Renal cortical epithelial cell (primary cell): ENCODE measurements around the gene ZNF335. TPM values are rescaled to one million over a fixed set of nuclear protein-coding genes. Genes with fewer than 3 reads are reported as not detected.
A peak's percentile ranks its signal among the peaks of the same experiment; 100 is the strongest.
"Not testable (repeated sequence)": the region's sequence is repeated elsewhere in the genome, so short reads cannot be mapped to it uniquely, and the experiment has no call there.

ENCODE experiments used
- DNase-seq: peaks from one replicate; pipeline ENCODE4 v3.0.0-alpha.2; 2011; ENCODE audit warnings: low read depth
- total RNA-seq: library from RNA; depleted of rRNA; stranded (reverse); fragments of >200 nt; gene quantifications from 2 replicates; pipeline ENCODE4 v1.2.3, GENCODE V29; 2014

The ZNF335 gene
- total RNA-seq, 1 donor from 2014 or later: 16.1 TPM

GRCh38 chr20:45972500-45973183 is 639 bp upstream of the ZNF335 start:
- DNase-seq: peak; percentile 85

- DNase-seq: no peak
These were observed 653 bp downstream of the ZNF335 start for GRCh38 chr20:45971425-45971674.

DNA sequence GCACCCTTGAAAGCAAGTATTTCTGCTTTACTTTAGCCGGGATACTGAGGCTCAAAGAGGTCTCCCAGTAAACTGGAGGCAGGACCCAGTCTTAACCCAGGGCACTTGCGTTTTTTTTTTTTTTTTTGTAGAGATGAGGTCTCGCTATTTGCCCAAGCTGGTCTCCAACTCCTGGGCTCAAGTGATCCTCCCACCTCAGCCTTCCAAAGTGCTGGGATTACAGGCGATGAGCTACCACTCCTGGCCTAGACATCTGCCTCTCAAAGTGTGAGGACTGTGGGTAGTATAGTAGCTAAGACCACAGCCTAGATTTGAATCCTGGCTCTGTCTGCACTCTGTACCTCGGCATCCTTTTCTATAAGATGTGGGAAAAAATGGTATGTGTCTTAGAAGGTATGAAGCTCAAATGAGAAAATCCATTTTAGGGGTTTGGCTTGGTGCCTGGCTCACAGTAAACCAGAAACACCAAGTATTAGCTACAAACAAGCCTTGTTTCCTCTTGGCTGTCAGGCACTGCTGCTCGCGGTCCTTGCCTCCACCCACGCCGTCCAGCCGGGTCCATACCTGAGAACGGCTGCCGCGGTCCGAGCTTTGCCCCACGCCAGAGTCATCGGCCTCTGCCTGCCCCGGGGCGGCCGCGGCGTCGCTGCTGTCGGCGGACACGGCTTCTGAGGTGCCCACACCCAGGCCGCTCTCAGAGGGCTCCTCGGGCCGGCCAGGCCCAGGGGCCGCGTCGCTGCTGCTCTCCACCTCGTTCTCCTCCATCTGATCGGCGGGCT is 1.2 kb downstream of the ZNF335 start:
- peak; percentile 29 for DNase-seq

DNA sequence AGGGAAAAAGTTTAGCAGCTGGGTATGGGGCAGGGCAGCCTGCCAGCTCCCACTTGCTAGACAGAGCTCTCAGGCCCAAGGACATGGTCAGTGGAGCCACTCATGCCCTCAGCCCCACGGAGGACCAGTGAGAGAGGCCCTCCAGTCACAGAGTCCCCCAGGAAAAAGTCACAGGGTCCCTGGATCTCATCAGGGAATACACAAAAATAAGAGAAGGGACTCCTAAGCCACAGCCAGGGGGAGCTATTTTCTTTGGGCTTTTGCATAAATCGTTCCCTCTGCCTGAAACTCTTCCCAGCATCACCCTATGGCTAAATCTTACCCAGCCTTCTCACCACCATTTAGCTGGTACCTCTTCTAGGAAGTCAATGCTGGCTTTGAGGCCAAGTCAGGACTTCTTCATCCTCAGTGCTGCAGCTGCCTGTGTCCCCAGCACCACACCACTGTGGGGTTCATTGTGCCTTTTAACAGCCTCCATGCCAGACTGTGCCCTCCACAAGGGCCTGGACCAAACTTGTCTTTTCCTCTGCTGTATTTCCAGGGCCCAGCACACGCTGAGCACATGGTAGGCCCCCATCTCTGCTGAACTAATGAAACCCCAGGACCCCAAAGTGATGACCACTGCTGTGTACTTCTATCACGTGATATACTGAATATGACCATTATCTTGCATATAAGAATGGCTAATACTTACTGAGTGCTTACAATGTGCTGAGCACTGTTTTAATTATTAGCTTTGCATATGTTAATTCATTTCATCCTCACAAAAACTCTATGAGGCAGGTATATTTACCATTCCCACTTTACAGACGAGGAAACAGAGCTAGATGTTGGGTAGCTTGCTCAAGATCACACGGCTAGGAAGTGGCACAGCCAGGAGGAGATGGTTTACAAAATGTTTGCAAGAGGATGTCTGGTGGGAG is 2.0 kb downstream of the ZNF335 start:
- peak; percentile 65 for DNase-seq

GRCh38 chr20:45968801-45969711 is 2.9 kb downstream of the ZNF335 start:
- DNase-seq: no peak

DNA sequence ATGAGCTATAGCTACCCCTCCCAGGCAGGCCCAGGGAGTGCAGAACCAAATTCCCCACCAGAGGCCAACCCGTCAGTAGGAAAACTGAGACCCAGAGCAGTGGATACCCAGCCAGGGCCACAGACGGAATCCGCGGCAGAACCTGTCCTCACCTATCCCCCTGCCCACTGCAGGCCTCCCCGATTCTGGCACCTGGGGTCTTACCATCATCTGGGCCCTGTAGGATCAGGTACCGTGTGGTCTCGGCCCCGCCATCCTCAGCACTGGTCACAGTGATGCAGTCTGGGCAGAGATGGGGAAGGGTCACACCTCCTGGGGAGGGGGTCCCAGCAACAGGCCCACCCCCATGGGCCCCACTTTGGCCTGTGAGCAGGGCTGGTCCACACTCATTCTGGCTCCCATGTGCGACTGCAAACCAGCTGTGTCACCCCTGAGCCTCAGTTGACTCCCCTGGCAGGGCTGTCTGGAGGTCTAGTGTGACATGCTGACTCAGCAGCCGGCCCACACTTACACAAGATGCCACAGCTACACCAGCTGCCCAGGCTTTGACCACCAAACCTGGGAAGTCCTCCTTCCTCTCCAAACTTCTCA is 3.8 kb downstream of the ZNF335 start:
- DNase-seq: no peak

GRCh38 chr20:45967551-45968080 is 4.4 kb downstream of the ZNF335 start:
- no peak for DNase-seq

GRCh38 chr20:45965169-45966002 is 6.6 kb downstream of the ZNF335 start:
- DNase-seq: no peak

DNA sequence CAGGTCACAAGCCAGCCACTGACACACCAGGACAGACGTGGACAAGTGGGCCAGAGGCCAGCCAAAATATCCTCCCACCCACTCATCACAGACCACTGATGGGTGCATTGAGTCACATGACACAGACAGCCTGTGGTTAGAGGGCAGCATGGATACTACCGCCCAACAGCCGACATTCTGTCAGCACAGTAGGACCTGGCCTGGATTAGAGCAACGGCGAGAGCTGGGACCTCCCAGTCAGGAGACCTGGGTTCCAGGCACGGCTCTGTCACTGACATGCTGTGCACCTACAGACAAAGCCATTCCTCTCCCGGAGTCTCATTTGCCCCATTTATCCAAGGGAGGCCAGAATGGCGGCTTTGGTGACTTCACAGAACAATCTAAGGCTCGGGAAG is 8.0 kb downstream of the ZNF335 start:
- no peak for DNase-seq

- DNase-seq: peak; percentile 58
These were observed 8.7 kb downstream of the ZNF335 start for GRCh38 chr20:45963059-45964005.

- no peak for DNase-seq
These were observed 9.8 kb downstream of the ZNF335 start for GRCh38 chr20:45962031-45962755.

DNA sequence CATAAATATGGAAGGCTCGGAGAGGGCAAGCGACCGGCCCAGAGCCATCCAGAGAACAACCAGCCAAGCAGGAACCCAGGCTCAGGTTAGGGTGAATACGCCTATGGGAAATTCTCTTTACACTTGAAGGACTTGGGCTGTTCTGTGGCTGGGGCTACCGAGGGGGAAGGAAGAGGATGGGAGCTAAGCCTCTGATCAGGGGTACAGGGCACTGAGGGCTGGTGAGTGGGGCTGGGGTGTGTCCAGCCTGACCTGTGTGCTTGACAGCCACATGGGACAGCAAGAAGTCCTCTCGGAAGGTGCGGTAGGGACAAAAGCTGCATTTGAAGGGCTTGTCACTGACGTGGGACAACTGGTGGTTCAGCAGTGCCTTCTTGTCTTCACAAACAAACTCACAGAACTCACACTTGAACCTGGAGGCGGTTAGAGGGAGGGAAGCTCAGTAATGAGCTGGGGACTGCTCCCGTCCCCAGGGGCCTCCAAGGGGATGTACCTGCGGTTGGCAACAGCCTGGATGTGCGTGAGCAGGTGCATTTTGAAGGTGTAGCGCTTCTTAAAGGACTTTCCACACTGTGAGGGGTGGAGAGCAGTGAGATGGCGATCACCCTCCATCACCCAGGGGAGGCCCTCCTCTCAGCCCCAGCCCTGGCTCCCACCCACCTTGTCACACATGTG is 11.9 kb downstream of the ZNF335 start:
- no peak for DNase-seq

- DNase-seq: no peak
These were observed 12.9 kb downstream of the ZNF335 start for GRCh38 chr20:45959126-45959525.

DNA sequence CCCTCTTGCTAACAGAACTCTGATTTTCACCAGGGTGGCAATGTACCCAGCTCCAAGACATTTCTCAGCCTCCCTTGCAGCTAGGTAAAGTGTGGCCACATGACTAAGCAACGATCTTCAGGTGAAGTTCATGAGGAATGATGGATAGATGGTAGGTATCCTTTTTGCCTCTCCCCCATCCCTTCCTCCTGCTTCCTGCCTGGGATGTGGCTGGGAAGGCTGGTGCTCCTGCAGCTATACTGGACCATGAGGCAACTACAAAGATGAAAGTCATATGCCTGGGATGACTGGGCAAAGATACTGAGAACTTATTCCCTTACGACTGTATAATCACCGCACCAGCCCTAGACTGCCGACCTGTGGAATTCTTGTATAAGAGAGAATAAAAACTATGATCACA is 13.4 kb downstream of the ZNF335 start:
- no peak for DNase-seq

DNA sequence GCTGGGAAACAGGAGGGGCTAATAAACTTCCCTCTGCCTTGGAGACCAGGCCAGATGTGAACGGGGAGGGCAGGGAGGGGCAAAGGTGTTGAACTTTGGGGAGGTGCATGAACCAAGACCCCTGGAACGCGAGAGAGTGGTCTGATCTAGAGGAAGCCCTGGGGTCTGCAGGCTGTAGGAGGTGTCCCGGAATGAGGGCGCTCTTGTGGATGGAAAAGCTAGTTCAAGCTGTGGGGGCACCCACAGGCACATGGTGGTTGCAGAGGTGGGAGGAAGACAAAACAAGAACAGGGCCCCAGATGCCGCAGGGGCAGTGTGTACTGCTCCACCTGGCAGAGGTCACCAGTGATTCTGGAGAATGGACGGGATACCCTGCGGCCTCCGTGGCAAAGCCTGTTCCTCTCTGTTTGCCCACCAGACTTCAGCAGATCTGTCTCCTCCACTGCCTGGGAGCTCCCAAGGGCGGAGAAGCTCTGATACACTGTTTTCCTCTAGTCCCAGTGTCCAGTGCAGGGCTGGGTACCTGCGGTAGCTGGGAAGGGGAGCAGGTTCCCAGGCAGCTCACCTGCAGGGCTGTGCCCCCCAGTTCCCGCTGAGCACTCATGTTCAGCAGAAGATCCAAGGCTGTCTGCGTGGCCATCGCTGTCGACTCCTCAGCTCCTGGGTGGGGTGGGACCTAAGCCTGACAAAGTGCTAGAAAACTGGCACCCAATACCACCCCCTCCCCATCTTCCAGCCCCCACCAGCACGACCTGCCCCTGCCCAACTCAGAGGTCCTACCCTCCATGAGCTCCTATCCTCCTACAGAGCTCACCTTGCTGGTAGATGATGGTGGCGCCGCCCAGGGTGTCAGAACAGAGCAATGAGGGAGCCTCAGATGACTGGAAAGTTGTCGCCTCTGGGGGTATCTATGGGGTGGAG is 14.7 kb downstream of the ZNF335 start:
- DNase-seq: no peak

GRCh38 chr20:45956326-45956725 is 15.7 kb downstream of the ZNF335 start:
- not testable (repeated sequence) for DNase-seq
